Skeletal muscle tissue (tissue), 4 donors: ENCODE data around the gene TCEAL9. TPM values are rescaled to one million over a fixed set of nuclear protein-coding genes. Genes with fewer than 3 reads are reported as not detected.

Source experiments
- H3K27ac ChIP-seq: one replicate; pipeline ENCODE4 v1.7.0; 2013; ENCODE audit warnings: mild to moderate bottlenecking, low read depth, low read length, inconsistent platforms
- H3K27me3 ChIP-seq, 3 donors: one replicate each; pipeline ENCODE4 v1.7.0; 2013; ENCODE audit warnings: low read length in 3 of 3; ENCODE audit not compliant: control insufficient read depth in 3 of 3, insufficient read depth in 3 of 3
- H3K36me3 ChIP-seq, 3 donors: one replicate each; pipeline ENCODE4 v1.7.0; 2013; ENCODE audit warnings: low read length in 3 of 3; ENCODE audit not compliant: control insufficient read depth in 3 of 3, insufficient read depth in 3 of 3
- H3K4me1 ChIP-seq, 3 donors: one replicate each; pipeline ENCODE4 v1.7.0; 2013; ENCODE audit warnings: low read length in 3 of 3, mild to moderate bottlenecking in 3 of 3; ENCODE audit not compliant: control insufficient read depth in 3 of 3, insufficient read depth in 3 of 3
- H3K4me3 ChIP-seq, 3 donors: one replicate each; pipeline ENCODE4 v1.7.0; 2013; ENCODE audit warnings: low read length in 3 of 3
- H3K9ac ChIP-seq, 3 donors: one replicate each; pipeline ENCODE4 v1.7.0; 2013; ENCODE audit warnings: low read length in 3 of 3, mild to moderate bottlenecking in 3 of 3, moderate library complexity in 2 of 3, low read depth in 1 of 3
- H3K9me3 ChIP-seq, 3 donors: one replicate each; pipeline ENCODE4 v1.7.0; 2013; ENCODE audit warnings: low read length in 3 of 3; ENCODE audit not compliant: control insufficient read depth in 3 of 3
- total RNA-seq: library from RNA; depleted of rRNA; stranded (reverse); fragments of >200 nt; gene quantifications from one replicate; pipeline ENCODE4 v1.2.3, GENCODE V29; 2014
- donor health status: Osteomylitis.

The TCEAL9 gene
- total RNA-seq, 1 donor from 2014 or later: 74.1 TPM

- no peak overlapping the region for H3K27ac ChIP-seq
- no peak overlapping the region for H3K4me3 ChIP-seq
- H3K27me3 ChIP-seq: peaks cover 0 to 2% (median 0%) of the 10 kb centered on the region in 3 donors
- no peaks in the 10 kb centered on the region for H3K36me3 ChIP-seq
- H3K9ac ChIP-seq: no peak overlapping the region
- no peaks in the 10 kb centered on the region for H3K9me3 ChIP-seq
- H3K4me1 ChIP-seq: no peaks in the 10 kb centered on the region
These were observed 37.2 kb downstream of the TCEAL9 start for GRCh38 chrX:103393487-103393886.

- no peak overlapping the region for H3K9ac ChIP-seq
- H3K4me3 ChIP-seq: no peak overlapping the region
- peaks cover 0 to 2% (median 0%) of the 10 kb centered on the region in 3 donors for H3K27me3 ChIP-seq
- no peaks in the 10 kb centered on the region for H3K9me3 ChIP-seq
- no peaks in the 10 kb centered on the region for H3K4me1 ChIP-seq
- no peak overlapping the region for H3K27ac ChIP-seq
- H3K36me3 ChIP-seq: no peaks in the 10 kb centered on the region
These were observed 39.9 kb downstream of the TCEAL9 start for GRCh38 chrX:103396186-103396585.

GRCh38 chrX:103396660-103397059 is 40.4 kb downstream of the TCEAL9 start:
- no peaks in the 10 kb centered on the region for H3K4me1 ChIP-seq
- H3K9me3 ChIP-seq: no peaks in the 10 kb centered on the region
- peaks cover 0 to 2% (median 0%) of the 10 kb centered on the region in 3 donors for H3K27me3 ChIP-seq
- H3K36me3 ChIP-seq: no peaks in the 10 kb centered on the region
- no peak overlapping the region for H3K9ac ChIP-seq
- H3K27ac ChIP-seq: no peak overlapping the region
- no peak overlapping the region for H3K4me3 ChIP-seq

- Histone ChIP-seq H3K4me1 (no peaks in the 10 kb centered on the region), H3K27ac (no peak overlapping the region), H3K9me3 (no peaks in the 10 kb centered on the region), H3K36me3 (no peaks in the 10 kb centered on the region), H3K9ac (no peak overlapping the region), H3K4me3 (no peak overlapping the region), H3K27me3 (peaks cover 0 to 2% (median 0%) of the 10 kb centered on the region in 3 donors)
These were observed 41.4 kb downstream of the TCEAL9 start for GRCh38 chrX:103397707-103398106.

- no peak overlapping the region for H3K27ac ChIP-seq
- peaks cover 0 to 2% (median 0%) of the 10 kb centered on the region in 3 donors for H3K27me3 ChIP-seq
- H3K36me3 ChIP-seq: no peaks in the 10 kb centered on the region
- no peaks in the 10 kb centered on the region for H3K9me3 ChIP-seq
- no peak overlapping the region for H3K4me3 ChIP-seq
- no peaks in the 10 kb centered on the region for H3K4me1 ChIP-seq
- H3K9ac ChIP-seq: no peak overlapping the region
These were observed 42.1 kb downstream of the TCEAL9 start for GRCh38 chrX:103398421-103398864.

- Histone ChIP-seq H3K9ac (no peak overlapping the region), H3K4me1 (no peaks in the 10 kb centered on the region), H3K9me3 (no peaks in the 10 kb centered on the region), H3K27me3 (peaks cover 0 to 2% (median 0%) of the 10 kb centered on the region in 3 donors), H3K36me3 (no peaks in the 10 kb centered on the region), H3K4me3 (no peak overlapping the region), H3K27ac (no peak overlapping the region)
These were observed 43.4 kb downstream of the TCEAL9 start for GRCh38 chrX:103399744-103400143.

GRCh38 chrX:103400931-103401330 is 44.6 kb downstream of the TCEAL9 start:
- Histone ChIP-seq H3K9ac (no peak overlapping the region), H3K36me3 (no peaks in the 10 kb centered on the region), H3K27me3 (peaks cover 0 to 2% (median 0%) of the 10 kb centered on the region in 3 donors), H3K27ac (no peak overlapping the region), H3K9me3 (no peaks in the 10 kb centered on the region), H3K4me1 (no peaks in the 10 kb centered on the region), H3K4me3 (no peak overlapping the region)

GRCh38 chrX:103404231-103405008 is 48.1 kb downstream of the TCEAL9 start:
- no peak overlapping the region for H3K27ac ChIP-seq
- H3K36me3 ChIP-seq: no peaks in the 10 kb centered on the region
- H3K9ac ChIP-seq: peak overlapping the region in 2 of 3 donors; percentile 20 to 40
- no peaks in the 10 kb centered on the region for H3K27me3 ChIP-seq
- peak overlapping the region; percentile 46 to 59 (median 56) for H3K4me3 ChIP-seq
- no peaks in the 10 kb centered on the region for H3K9me3 ChIP-seq
- no peaks in the 10 kb centered on the region for H3K4me1 ChIP-seq

- no peaks in the 10 kb centered on the region for H3K9me3 ChIP-seq
- no peak overlapping the region for H3K27ac ChIP-seq
- no peaks in the 10 kb centered on the region for H3K36me3 ChIP-seq
- peak overlapping the region; percentile 46 to 59 (median 56) for H3K4me3 ChIP-seq
- peak overlapping the region in 1 of 3 donors; percentile 40 for H3K9ac ChIP-seq
- no peaks in the 10 kb centered on the region for H3K4me1 ChIP-seq
- H3K27me3 ChIP-seq: no peaks in the 10 kb centered on the region
These were observed 48.7 kb downstream of the TCEAL9 start for GRCh38 chrX:103405009-103405333.

- Histone ChIP-seq H3K27ac (no peak overlapping the region), H3K4me3 (no peak overlapping the region), H3K9ac (no peak overlapping the region), H3K36me3 (no peaks in the 10 kb centered on the region), H3K27me3 (no peaks in the 10 kb centered on the region), H3K4me1 (no peaks in the 10 kb centered on the region), H3K9me3 (no peaks in the 10 kb centered on the region)
These were observed 50.0 kb downstream of the TCEAL9 start for GRCh38 chrX:103406256-103406655.
